Progenitor cell of endocrine pancreas (in vitro differentiated cells): ENCODE data around the gene MBLAC1. TPM values are rescaled to one million over a fixed set of nuclear protein-coding genes. Genes with fewer than 3 reads are reported as not detected.

Experiments used
- DNase-seq: peaks from one replicate; pipeline ENCODE4 v3.0.0; 2021; ENCODE audit warnings: low spot score; ENCODE audit not compliant: unreplicated experiment
- H3K27ac Mint-ChIP-seq: 2 replicates; pipeline ENCODE4 v1.8.0; 2021; ENCODE audit warnings: mild to moderate bottlenecking, moderate library complexity, mixed read lengths
- H3K27me3 Mint-ChIP-seq: 2 replicates; pipeline ENCODE4 v1.8.0; 2021; ENCODE audit warnings: mixed read lengths
- H3K36me3 Mint-ChIP-seq: 2 replicates; pipeline ENCODE4 v1.8.0; 2022; ENCODE audit warnings: mixed read lengths; ENCODE audit not compliant: insufficient read depth
- H3K4me1 Mint-ChIP-seq: 2 replicates; pipeline ENCODE4 v1.8.0; 2021; ENCODE audit warnings: low read depth, mixed read lengths
- H3K4me3 Mint-ChIP-seq: 2 replicates; pipeline ENCODE4 v1.8.0; 2021; ENCODE audit warnings: low read depth, mild to moderate bottlenecking, moderate library complexity, mixed read lengths
- H3K9me3 Mint-ChIP-seq: 2 replicates; pipeline ENCODE4 v1.8.0; 2021; ENCODE audit warnings: low read depth, mixed read lengths
- CTCF ChIP-seq: fragments of 200-600 bp; sonication (generic); IDR thresholded peaks from one replicate; pipeline ENCODE4 v1.5.0; 2021; ENCODE audit warnings: antibody characterized with exemption, mild to moderate bottlenecking; ENCODE audit not compliant: unreplicated experiment
- total RNA-seq: library from RNA; stranded (reverse); gene quantifications from 2 replicates; pipeline ENCODE4 v1.2.1, GENCODE V29; 2021

MBLAC1 gene
- total RNA-seq, 1 donor from 2014 or later: 1.6 TPM

GRCh38 chr7:100107125-100107737 is 19.5 kb upstream of the MBLAC1 start:
- TF ChIP-seq CTCF: no peak
- DNase-seq: no peak
- H3K27ac Mint-ChIP-seq: no peak overlapping the region
- no peaks in the 10 kb centered on the region for H3K27me3 Mint-ChIP-seq
- peaks cover 4% of the 10 kb centered on the region for H3K4me1 Mint-ChIP-seq
- no peak overlapping the region for H3K4me3 Mint-ChIP-seq
- peaks cover 14% of the 10 kb centered on the region for H3K36me3 Mint-ChIP-seq
- no peaks in the 10 kb centered on the region for H3K9me3 Mint-ChIP-seq

GRCh38 chr7:100107890-100108289 is 18.9 kb upstream of the MBLAC1 start:
- Mint-ChIP-seq H3K4me1 (peaks cover 1% of the 10 kb centered on the region), H3K36me3 (peaks cover 16% of the 10 kb centered on the region), H3K9me3 (no peaks in the 10 kb centered on the region), H3K4me3 (no peak overlapping the region), H3K27me3 (no peaks in the 10 kb centered on the region), H3K27ac (no peak overlapping the region)
- DNase-seq: no peak
- TF ChIP-seq CTCF: no peak

GRCh38 chr7:100109521-100110163 is 17.1 kb upstream of the MBLAC1 start:
- Mint-ChIP-seq H3K4me1 (no peaks in the 10 kb centered on the region), H3K4me3 (no peak overlapping the region), H3K36me3 (peaks cover 11% of the 10 kb centered on the region), H3K27me3 (no peaks in the 10 kb centered on the region), H3K9me3 (no peaks in the 10 kb centered on the region), H3K27ac (no peak overlapping the region)
- DNase-seq: no peak
- TF ChIP-seq CTCF: no peak

- Mint-ChIP-seq H3K4me1 (no peaks in the 10 kb centered on the region), H3K4me3 (no peak overlapping the region), H3K27me3 (no peaks in the 10 kb centered on the region), H3K27ac (no peak overlapping the region), H3K9me3 (no peaks in the 10 kb centered on the region), H3K36me3 (peaks cover 11% of the 10 kb centered on the region)
- no peak for TF ChIP-seq CTCF
- no peak for DNase-seq
These were observed 15.6 kb upstream of the MBLAC1 start for GRCh38 chr7:100111156-100111555.

GRCh38 chr7:100111914-100112313 is 14.9 kb upstream of the MBLAC1 start:
- H3K4me3 Mint-ChIP-seq: no peak overlapping the region
- H3K36me3 Mint-ChIP-seq: peaks cover 12% of the 10 kb centered on the region
- no peaks in the 10 kb centered on the region for H3K27me3 Mint-ChIP-seq
- no peak for TF ChIP-seq CTCF
- H3K4me1 Mint-ChIP-seq: no peaks in the 10 kb centered on the region
- H3K27ac Mint-ChIP-seq: no peak overlapping the region
- DNase-seq: no peak
- no peaks in the 10 kb centered on the region for H3K9me3 Mint-ChIP-seq
